CD4-positive, alpha-beta T cell treated with Interleukin-17A for 1 hour (primary cell): ENCODE measurements around the gene OPCML.
A peak's percentile ranks its signal among the peaks of the same experiment; 100 is the strongest.

Source experiments
- DNase-seq: peaks from one replicate; pipeline ENCODE4 v3.0.0-alpha.2; 2020

The OPCML gene

DNA sequence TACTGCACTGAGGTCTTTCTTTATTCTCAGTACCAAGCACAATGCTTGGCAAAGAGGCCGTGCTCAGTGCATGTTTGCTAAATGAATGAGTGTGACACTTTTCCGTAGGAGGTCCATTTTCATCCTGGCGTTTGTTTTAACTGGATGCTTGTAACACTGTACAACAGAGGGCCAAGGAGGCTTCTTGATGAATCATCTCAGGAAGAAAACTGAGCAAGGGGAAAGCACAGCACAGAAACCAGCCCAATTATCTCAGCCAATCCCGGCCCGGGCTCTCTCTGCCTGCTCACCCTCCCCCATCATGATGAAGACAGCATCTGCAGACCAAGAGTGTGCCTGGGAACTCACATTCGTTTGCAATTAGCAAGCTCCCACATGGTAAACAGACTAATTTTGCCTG lies 570.3 kb downstream of the OPCML start:
- no peak for DNase-seq

DNA sequence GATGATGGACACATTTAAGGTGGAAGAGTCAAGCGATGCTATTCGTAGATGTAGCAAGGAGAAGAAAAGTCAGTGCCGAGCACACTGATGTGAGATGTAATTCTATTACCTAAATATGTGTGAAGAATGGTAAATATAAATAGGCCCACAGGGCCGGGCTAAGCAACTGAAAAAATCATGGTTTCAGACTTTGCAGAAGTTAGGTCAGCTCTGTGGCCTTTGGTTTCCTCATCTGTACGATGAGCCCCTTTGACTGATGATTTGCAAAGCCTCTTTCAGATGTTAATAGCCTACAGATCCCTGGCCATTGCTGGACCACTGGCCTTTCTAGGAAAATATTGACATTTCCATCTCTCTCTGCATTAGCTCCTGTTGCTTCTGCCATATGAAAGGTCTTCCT lies 570.8 kb downstream of the OPCML start:
- DNase-seq: no peak

DNA sequence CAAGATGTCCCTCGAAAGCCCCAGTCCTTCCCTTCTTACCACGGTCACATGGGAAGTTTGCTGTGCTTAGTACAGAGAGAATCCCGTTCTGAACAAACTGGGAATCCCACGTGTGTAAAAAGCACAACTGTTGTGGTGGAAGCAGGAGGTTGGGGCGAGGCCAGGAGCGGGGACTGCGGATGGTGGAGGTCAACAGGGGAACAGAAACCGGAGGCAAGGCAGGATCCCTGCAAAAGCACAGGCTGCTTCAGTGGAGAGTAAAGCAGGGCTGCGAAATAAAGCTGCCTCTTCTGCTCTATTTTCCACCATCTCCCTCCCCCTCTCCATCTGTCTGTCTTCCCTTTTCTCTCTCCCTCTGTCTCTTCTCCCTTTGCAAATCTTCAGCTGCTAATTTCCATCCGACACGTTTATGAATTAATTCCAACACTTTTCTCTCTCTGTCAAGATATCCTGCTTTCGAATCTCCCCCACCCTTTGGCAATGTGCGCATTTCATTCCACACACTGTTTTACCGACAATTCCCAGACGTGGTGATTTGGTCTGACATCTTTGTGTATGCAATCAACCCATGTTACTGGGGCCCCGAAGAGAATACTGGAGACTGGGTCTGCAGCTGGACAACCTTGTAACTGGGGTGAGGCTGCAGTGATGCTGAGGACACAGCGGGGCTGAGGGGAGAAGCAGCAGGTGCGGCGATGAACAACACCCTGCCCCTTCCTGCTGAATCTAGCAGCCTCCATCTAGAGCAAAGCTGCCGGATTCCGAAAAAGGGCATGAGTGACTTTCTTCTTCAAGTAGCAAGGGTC lies 571.8 kb downstream of the OPCML start:
- no peak for DNase-seq

DNA sequence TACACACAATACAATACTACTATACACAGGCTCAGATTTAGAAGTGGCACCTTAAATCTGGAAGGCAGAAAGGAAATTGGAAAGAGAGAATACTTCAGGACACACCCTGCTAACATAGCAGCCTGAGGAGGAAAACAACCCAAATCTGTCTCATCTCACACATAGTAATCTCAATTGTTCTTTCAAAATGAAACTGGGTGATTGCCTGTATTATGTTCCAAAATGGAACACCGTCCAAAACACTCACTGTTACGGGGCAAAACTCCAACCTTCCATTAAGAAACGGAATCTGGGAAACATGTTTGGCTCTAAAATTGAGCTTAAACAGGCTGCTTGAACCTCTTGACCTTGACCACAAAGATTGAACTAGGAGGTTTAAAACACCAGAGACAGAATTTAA lies 572.6 kb downstream of the OPCML start:
- no peak for DNase-seq

DNA sequence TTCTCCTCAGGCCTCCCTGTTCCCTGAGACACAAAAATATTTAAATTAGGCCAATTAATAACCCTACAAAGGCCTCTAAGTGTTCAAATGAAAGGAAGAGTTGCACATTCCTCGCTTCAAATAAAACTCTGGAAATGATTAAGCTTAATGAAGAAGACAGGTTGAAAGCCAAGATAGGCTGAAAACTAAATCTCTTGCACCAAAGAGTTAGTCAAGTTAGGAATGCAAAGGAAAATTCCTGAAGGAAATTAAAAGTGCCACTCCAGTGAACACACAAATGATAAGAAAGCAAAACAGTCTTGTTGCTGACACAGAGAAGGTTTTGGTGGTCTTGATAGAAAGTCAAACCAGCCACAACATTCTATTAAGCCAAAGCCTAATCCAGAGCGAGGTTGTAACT lies 574.4 kb downstream of the OPCML start:
- no peak for DNase-seq

DNA sequence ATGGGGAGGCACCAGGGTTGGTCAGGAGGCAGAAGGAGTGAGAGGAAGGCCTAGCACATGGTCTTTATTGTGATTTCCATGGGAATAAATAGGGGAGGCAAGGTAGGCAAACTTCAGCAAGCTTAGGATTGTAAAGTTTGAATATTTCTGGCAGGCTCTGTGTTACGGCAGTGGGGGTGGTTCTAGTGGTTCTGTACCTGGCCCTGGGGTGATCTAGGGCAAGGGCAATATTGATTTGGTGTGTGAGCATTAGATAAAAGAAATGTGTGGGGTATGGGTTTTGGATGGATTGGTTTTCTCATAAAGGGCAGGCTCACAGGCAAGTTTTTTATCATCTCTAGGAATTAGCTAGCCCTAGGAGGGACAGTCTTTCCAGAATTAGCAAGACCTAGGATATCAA lies 584.0 kb downstream of the OPCML start:
- DNase-seq: no peak

DNA sequence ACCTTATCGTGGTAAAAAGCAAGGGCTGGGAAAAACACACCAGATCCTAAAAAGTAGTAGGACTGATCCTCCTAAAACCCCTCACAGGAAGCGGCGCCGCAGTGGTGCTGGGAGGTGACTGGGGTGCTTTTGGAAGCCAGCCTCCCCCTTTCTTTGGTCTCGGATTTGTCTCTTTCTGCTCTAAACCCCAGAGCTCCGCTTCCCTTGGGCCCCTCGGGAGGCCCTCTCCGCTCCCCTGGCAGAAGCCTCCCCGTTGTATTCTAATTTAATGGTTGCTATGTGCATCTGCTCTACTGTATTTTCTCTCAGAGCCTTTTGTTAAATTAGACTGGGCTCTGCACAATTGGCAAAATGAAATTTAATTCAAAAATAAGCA lies 587.7 kb downstream of the OPCML start:
- no peak for DNase-seq

DNA sequence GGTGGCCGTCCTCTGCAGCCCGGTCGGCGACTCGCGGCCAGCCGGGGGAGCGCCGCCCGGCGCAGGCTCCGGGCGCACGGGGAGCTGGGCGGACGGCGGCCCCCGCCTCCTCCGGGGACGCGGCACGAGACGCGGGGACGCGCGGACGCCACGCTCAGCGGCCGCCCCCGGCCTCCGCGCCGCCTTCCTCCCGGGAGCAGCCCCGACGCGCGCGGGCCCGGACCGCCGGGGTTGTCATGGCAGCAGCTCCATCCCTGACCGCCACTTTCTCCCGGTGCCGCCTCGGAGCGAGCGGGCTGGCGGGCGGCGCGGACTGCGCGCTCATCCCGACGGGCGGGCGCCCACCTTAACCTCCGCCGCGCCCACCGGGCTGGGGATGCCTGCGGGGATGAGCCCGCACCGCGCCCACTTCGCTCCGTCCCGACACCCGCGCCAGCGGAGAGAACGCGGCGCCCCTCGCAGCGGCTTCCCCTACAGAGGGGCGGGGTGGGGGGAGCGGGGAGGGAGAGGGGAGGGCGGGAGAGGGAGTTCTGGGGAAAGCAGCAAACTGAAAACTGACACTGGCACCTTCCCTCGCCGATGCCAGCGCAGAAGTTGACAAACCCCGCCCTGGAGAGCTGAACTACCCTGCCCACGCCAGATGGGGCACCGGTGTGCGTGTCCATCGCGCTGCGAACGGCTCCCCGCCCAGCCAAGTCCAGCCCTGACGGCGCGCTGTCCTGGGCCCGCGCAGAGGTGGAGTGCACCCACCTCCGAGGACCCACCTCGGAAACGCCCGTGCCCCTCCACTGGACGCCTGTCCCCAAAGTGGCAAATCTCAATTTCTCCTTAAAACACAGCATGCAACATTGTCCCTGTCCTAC lies 588.4 kb downstream of the OPCML start:
- DNase-seq: no peak

DNA sequence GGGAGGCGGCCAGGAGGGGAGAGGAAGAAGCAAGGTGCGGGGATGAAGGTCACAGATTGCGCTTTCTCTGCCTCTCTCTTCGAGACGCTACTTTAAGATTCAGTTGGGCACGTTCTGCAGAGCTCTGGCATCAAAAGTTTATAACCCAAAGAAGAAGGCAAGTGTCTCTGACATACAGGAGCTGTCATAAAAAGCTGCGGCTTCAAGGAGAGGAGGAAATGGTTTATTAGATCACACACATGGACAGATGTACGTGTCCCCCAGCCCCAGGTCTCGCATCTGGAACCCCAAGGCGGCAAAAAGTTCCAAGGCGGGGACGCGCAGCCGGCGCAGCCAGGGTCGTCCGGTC lies 589.0 kb downstream of the OPCML start:
- DNase-seq: no peak

DNA sequence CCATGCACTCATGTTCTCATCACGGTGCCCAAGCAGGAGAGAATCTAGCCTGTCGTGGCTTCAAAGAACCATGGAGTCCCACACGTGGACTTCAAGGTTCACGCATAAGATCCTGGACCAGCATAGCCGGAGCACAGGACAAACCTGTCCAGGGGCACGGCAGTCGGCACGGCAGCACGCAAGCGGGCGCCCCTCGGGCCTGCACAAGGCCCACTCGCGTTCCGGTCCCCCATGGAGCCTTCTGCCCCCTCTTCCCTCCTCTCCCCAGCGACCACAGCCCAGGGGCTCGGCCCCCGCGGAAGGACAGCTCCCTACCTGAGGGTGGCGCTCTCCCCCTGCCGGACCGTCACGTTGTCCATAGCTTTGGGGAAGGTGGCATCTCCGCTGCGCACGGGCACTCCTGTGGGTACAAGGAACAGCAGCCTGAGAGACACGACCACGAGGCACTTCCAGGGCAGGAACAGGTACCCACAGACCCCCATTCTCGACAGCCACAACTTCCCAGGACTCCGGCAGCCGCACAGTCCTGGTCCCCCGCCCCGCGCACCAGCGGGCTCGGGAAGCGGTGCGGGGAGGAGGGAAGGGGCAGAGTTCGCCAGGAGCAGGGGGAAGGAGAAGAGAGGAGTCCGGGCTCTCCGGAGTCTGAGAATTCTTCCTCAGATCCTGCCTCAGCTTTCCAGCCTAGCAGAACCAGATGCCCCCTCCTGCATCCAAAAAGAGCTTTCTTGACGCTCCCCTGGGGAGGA lies 589.5 kb downstream of the OPCML start:
- no peak for DNase-seq

DNA sequence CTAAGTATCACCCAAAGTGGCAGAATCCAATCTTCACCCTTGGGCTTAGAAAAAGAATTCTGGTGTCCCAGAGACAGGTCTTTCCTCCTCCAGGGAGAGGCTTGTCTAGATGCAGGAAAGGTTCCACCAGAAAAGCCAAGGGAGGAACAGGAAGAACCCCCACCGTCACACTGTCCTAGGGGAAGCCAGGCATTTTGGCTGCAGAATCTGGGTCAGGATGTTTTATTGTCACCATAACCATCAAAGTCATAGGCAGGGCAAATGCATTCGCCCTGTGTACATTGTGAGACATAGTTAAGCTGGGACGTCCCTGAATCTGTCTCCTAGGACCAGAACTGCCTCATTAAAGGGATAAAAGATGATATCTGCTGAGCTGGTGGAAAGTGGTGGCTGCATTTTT lies 590.5 kb downstream of the OPCML start:
- no peak for DNase-seq

DNA sequence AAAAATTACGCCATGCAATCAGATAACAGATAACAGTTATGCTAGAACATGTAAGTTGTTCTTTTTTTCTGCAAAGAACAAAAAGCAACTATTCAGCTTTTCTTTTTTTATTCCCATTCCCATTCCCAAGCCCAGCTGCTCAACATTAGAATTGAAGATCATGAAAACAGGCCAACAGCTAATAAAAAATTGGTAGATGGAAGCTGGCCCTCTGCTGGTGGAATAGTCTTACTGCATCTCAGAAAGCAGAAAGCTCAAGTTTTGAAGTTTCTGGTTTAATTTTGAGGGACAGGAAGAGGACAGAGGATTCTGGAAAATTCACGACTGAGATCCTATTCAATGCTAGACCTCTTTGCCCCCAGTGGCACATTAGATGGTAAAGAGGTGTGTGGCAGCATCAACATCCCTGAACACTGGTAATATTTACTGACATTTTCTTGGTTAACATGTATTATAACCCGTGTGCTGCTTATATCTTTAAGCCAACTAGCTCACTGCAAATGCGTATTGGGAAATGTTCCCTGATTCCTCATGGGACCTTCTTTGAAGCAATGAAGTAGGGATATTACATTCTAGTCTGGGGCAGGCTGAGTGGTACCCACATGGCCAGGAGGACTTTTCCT lies 591.2 kb downstream of the OPCML start:
- DNase-seq: peak; percentile 2

DNA sequence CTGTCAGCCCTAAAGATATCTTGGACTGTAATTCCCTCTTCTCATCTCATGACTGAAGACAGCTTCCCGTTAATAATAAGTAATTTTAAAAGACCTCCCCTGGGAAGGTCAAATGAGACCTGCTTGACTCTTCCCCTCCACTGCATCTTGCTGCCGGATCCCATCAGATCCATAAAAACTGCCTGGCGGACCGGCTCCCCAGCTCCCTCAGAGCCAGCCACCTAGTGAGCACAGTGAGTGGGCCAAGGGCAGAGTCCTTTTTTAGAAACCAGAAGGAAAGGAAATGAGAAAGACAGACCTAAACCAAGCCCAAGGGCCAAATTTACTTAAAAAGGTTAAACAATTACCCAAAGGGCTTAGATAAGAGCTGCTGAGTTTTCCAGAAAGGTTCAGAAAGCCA lies 595.3 kb downstream of the OPCML start:
- no peak for DNase-seq

DNA sequence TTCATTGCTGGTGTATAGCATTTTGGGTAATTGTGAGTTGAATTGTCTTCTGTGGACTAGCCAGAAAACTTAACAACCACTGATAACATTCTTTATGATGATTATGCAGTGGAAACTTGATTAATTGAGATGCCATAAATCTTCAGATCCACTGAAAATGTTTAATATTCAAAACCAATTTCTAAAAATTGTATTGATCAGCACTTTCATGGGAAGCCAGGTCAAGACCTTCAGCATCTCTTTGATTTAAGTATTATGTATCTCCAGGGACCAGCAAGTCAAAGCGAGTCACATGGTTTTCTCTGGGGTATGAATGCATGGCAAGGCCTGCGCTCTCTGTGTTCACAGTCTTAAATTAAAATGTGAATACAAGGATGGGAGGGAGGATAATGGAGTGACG lies 596.9 kb downstream of the OPCML start:
- no peak for DNase-seq

DNA sequence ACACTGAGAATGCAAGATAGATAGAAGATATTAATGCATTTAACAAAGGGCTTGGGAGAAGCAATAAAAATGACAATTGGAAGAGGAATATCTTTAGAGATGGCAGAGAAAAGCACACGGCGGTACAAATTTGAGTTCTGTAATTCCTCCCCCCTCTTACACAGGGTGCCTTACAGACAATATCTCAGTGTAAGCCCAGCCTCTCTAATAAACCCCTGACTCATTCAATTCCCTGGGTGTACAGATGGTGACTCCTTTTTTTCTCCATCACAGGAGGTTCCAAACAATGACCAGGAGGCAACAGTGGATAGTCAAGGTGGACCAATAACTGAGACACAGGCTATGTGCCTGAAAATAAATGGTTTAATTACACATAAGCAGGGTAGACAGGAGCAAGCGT lies 598.6 kb downstream of the OPCML start:
- DNase-seq: no peak

DNA sequence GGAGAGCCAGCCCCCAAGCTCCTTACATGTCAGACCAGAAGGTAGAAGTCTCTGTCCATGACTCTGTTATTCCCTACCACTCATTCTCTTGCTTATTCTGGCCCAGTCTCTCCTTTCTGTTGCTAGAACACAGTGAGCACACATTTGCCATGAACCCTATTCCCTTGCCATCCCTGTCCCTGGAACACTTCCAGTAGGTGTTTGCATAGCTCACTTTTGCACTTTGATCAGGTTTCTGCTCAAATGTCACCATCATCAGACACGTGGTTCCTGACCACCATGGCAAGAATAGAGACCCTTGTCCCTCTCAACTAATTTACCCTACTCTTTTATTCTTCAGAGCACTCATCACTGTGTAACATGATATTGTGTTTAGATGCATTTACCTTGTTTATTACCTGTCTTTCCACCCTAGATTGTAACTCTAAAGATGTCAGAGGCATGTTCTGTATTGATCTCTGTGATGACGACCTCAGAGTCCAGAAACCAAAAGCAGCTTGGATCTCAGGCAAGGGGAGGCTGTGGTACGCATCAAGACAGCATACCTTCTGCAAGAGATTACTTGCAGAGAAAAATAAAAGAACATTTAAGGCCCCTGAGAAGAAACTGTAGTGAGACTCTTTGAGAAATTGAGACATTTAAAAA lies 606.4 kb downstream of the OPCML start:
- DNase-seq: no peak

DNA sequence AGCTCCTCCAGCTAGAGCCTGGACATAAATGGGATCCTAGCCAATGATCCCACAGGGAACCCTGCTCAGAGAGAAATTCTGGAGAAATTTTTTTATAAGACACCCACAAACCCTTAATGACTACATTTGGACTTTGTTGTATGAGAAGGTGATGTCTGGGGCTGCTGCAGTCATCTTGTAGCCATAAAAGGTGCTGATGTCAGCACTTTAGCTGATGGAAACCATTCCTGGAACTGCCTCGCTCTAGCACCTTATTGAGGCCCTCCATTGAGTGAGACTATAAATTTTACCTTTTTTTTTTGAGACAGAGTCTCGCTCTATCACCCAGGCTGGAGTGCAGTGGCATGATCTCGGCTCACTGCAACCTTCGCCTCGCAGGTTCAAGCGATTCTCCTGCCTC lies 610.7 kb downstream of the OPCML start:
- no peak for DNase-seq

DNA sequence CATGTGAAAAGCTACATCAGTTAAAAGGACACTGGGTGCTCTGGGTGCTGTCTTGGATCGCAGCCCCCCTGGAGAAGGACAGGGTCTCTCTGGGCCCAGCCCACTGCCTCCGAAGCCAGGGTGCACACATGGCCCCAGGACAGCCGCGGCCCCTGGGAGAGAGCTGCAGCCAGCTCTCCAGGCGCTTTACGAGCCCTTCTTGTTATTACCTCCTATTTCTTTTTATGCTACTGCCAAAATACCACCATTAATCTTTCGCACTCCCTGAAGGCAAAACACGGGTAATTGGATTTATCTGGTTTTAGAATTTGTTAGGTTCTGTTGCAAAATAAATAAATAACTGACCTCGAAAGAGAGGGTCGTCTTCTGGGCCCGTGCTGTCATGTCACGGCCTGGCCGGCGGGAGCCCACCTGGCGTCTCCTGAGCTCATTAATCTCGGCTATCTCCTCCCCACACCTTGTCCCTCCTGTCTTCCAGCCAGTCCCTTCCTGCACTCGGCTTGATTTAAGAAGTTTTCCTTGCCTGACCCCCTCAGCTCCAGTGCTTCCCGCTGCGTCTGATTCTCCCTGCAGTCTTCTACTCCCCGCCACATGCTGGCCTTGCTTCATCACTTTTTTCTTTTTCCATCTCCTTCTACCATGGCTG lies 611.7 kb downstream of the OPCML start:
- DNase-seq: no peak

DNA sequence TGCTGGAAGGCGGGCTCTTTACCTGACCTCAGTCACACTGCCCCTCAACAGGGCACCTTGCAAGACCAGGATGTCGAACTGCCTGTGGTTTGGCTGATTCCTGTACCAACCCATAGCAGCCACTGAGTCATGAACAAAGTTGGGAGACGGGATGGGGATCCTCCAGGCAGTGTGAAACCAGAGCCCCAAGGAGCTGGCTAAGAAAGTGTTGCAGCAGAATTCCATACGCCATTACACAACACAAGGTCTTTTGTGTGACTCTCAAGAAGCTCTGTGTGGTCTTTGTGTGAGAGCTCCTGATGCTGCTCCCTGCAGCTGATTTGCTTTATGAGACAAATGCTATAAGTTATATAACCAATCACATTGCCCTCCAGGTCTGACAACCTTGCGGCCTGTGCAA lies 617.7 kb downstream of the OPCML start:
- DNase-seq: no peak

DNA sequence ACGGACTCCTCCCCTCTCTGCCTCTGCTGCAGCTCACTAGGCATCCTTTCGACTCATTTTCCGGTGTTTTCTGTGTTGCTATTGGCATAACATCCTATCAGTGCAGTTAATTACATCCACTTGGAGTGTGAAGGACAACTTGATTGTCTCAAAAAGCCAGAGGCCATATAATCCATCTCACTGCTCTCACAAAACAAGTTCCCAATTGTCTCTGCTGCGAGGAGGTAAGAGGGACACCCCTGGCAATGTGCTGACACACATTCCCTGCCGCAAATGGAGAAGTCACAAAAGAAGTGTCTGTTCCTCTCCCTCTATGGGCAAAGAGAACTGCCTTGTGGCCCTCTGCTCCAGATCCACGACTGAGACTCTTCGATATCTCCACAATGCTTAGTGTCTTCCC lies 618.4 kb downstream of the OPCML start:
- no peak for DNase-seq

DNA sequence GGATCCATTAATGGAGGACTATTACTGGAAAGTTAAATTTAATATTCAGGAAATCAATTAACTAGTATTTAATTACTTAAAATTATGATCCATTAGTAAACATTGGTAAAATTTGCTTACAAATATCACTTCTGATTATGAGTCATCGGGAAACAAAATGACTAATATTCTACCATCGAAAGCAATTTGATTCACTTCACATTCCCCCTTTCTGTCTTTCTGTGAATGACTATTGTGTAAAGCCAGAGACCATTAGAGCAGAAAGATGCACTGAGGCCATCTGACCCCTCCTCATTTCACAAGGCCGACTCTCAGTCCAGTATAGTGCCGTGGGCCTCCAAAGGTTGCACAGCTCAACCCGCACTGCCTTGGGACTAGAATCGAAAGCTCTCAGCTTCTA lies 619.0 kb downstream of the OPCML start:
- no peak for DNase-seq

DNA sequence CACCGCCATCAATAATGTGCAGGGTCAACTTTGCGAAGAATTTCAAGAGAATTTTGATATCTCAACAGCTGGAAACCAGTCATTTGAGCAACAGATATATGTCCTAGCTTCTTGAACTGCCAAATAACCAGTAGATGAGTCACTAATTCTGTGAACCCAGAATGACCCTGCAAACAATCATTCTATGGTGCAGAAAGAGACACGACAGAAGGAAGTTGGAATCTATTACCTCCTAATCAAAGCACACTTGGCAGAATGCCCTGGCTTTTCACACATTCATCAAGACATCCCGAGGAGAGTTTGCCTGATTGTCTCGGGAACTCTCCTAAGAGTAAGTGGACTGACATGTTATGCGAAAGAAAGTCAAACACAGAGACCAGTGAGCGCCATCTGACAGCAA lies 621.1 kb downstream of the OPCML start:
- DNase-seq: no peak
